Skin epidermis (tissue), 12 donors: ENCODE data around the gene PAX9.

Experiments
- H3K27ac ChIP-seq, 21 experiments: fragments of 200-600 bp; sonication (generic) in 11 of 21; one replicate each; pipeline ENCODE4 v1.5.0; 2020; ENCODE audit warnings: mild to moderate bottlenecking in 3 of 21, inconsistent platforms in 2 of 21, moderate library complexity in 2 of 21
- H3K4me3 ChIP-seq, 7 experiments: fragments of 200-600 bp; sonication (generic) in 2 of 7; one replicate each; pipeline ENCODE4 v1.5.0; 2020; ENCODE audit warnings: inconsistent platforms in 2 of 7, mild to moderate bottlenecking in 2 of 7, moderate library complexity in 1 of 7

The PAX9 gene

DNA sequence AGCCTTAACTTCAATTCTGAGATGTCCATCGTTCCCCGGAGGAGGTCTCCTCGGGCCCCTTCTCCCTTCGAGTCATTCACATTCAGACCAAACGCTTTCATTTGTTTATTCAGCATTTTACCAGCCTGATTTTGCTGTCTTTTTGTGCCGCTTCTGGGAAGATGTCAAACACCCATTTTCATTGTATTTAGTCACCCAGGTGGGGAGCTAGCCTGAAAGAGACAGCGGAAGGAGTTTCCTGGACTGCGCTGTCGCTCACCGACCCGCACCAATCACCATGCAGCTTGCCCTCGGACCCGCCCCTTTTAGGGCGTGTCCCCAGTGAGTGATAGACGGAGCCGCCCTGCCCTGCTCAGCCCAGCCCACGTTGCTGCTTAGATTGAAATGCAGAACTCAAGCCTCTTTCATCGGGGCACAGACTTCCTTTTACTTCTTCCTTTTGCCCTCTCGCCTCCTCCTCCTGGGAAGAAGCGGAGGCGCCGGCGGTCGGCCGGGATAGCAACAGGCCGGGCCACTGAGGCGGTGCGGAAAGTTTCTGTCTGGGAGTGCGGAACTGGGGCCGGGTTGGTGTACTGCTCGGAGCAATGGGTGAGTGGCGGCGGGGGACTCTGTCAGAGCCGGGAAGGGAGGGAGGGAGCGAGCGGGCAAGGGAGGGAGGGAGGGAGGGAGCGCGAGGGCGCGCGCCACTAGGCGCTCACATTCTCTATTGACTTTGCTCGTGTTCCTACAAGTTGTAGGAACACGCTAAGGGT is at the start of gene PAX9:
PAX9 (plus strand) TSS at position 355 of the 752 bp plus-strand sequence; CDS start at position 585, 230 bp downstream.
- H3K27ac ChIP-seq = peak within 1 kb of the TSS in 3 of 21 experiments; percentile 15 to 55 (median 44)

DNA sequence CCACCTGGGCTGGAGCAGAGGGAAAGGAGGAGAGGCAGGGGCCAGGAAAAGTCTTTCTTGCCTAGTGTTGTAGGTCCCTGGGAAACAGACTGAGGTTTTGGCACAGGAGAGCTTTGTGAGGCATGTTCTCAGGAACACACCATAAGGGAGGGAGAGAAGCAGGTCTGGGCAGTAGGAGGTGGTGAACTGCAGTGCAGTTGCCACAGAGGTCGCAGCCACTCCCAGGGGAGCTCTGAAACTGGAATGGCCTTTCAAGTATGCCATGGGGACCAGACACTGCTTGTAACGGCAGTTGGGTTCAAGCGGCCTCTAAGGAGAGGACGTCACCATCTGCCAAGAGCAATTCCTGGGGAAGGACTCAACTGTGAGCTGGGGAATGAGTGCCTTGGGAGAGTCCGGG is 43.8 kb upstream of the PAX9 start:
- Histone ChIP-seq H3K27ac (no peak overlapping the region), H3K4me3 (no peak overlapping the region)

More for the DNA sequence above, at the start of gene PAX9:
- H3K4me3 ChIP-seq = peak within 1 kb of the TSS; percentile 33 to 50 (median 40)

DNA sequence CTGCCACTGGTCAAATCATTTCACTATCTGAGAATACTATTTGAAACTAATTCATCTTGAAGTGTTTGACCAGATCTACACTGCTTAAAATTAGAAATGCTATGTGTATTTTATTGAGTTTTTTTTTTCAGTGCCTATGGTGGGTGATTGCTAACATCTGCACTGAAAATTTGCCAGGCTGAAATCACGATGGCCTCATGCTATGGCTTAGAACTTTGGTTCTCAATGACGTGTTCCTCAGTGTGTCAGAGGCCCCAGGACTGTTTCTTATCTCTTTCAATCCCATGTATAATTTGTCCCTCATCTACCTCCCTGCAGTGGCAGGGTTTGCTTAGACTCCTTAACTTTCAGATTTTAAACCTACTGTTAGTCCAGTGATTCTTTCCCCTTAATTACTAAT is 43.0 kb upstream of the PAX9 start:
- Histone ChIP-seq H3K4me3 (no peak overlapping the region), H3K27ac (no peak overlapping the region)

DNA sequence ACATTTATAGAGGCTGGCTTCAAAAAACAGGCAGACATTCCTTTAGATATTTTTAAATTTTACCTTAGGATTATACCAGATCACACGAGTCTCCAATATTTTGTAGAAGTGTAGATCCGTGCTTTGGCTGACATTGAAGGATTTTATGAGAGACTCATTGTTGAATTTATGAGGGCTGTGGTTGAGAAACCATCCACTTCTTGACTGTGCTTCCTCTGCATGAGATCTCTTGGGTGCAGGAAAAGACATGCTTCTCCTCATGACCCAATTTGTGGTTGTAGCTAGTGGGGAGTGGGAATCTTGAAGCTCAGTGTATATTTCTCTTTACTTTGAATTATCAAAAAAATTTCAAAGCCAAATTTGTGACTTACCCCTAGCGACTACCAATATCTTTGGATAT is 42.5 kb upstream of the PAX9 start:
- H3K4me3 ChIP-seq = no peak overlapping the region
- no peak overlapping the region for H3K27ac ChIP-seq

DNA sequence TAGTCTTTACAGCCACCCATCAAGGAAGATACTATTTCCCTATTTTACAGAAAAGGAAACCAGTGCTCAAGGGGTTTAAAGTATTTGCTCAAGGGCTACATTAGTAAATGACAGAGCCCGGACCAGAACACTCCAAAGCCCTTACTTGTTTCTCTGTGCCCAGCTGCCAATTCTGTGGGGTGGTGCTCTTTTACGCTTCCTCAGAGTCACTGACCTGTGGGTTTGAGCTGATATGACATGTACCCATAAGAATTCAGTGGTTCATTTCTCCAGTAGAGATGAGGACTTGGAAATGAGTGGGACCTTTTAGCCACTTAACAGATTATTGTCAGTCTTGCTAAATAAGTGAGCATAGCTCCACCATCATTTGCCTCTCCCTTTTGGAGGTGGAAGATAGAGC is 41.8 kb upstream of the PAX9 start:
- H3K27ac ChIP-seq = no peak overlapping the region

DNA sequence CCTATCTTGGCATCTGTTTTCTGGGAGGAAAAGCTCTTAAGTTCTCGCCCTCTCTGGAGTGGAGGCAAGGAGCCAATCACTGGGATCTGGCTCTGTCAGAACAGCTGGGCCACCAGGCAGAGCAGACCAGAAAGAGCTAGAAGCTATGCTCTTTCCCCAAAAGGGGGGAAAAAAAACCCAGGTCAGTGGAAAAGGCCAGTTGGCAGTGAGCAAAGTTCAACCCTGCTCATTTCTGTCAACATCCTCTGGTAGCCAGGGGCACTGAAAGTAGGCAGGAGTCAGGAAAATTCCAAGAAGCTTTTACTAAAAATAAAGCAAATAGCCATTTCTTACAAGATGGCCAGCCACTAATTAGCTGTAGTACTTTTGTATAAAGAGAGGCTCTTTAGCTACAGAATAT is 36.6 kb upstream of the PAX9 start:
- no peak overlapping the region for H3K4me3 ChIP-seq
- H3K27ac ChIP-seq = no peak overlapping the region

More for the DNA sequence above, 41.8 kb upstream of the PAX9 start:
- H3K4me3 ChIP-seq = no peak overlapping the region

DNA sequence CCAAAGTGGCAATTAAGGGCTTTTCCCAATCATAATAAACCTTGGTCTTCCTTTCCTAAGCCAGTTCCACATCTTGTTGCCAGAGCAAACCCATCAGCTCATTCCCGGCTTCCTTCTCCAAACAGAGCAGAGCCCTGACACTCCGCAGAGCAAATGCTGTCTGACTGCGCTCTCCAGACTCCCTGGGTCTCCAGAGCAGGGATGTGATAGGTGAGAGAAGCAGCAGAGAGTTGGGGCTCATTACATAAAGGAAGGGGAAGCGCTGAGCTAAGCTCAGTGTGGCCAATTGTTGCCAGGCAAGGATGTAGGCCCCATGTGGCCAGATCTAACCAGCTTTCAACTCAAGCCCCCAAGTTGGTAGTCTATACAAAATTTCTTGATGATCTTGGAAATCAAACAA is 36.2 kb upstream of the PAX9 start:
- Histone ChIP-seq H3K4me3 (no peak overlapping the region), H3K27ac (no peak overlapping the region)

DNA sequence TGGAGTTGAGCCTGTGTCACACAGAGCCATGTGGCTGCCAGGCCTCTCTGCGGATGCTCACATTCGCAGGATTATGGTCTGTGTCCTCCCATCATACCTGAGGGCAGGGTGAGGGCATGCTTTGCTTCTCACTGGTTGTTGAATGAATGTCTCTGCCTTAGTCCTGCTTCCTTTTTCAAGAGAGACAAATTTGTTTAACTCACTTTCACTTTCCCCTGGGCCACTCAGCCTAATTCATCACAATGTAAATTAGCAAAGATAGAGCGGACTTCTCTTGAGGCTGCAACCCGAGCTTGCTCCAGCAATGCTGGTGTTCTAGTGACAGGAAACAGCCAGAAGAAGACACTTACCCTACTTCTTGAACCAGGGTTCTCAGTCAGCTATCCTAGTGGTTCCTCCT is 35.5 kb upstream of the PAX9 start:
- no peak overlapping the region for H3K4me3 ChIP-seq
- no peak overlapping the region for H3K27ac ChIP-seq

DNA sequence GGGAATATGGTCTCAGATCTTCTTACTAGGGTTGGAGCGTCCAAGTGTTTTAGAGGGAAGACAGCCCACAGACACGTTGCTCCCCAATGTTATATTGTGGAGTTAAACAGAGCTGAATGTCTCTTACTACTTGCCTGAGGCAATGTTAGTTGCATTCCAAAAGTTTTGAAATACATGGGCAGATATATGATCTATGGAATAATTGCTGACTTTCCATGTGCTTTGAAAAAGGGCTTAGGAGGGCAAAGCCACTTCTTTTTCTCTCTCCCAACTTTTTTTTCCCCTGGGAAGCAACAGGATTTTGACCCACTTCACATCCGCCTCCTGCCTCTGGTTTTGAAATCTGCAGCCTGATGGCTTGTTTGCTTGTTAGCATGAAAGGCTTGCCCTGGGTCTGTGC is 33.7 kb upstream of the PAX9 start:
- Histone ChIP-seq H3K27ac (no peak overlapping the region), H3K4me3 (no peak overlapping the region)

DNA sequence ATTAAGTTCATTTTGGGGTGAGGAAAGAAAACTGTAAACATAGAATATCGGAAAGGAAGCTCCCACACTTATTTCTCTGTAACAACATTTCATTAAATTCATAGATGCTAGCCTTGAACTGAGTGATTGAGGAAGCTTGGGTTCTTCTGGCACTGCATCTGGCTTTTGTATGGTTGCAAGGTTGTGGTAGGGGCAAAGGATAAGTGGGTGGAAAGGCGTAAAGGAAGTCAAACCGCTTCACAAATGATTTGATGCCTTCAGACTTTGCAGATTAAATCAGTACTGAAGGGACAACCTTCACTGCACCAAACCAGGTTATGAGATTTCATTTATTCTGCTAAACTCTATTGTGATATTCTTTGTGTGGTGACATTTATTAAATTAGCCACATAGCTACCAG is 28.1 kb upstream of the PAX9 start:
- Histone ChIP-seq H3K4me3 (no peak overlapping the region), H3K27ac (no peak overlapping the region)

DNA sequence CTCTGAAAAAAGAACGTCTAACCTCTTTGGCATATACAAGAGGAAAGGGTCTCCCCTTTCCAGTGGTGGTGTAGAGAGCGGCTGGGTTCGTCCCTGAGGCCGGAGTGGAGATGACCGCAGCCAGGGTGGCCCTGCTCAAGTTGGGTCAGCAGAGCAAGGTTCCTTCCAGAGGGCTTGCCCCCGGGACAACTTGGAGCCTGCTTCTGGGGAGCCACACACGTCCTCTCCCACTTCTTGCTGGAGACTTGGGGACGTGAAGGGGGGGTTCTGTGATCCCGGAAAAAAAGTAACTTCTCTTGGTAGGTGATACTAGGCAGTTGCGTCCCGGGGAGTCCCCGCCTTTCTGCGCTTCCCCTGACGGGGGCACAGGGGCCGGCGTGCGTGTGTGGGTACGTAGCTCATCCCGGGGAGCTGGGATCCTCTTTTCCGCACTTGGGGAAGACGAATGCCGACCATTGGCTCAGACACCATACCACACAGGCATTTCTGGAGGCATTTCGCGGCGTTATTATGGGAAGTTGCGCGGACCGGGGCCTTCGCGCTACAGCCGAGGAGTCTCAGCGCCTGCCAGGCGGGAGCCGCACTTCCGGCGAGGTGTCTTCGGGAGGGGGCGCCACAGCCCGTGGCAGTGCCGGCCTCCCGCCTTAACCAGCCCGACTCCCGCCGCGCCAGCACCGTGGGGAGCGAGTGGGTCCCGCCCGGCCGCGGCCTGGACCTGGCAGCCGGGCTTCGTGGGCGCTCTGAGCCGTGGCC is 14.8 kb upstream of the PAX9 start:
- H3K4me3 ChIP-seq = peak overlapping the region; percentile 7 to 46 (median 27)
- peak overlapping the region in 1 of 21 experiments; percentile 53 for H3K27ac ChIP-seq

DNA sequence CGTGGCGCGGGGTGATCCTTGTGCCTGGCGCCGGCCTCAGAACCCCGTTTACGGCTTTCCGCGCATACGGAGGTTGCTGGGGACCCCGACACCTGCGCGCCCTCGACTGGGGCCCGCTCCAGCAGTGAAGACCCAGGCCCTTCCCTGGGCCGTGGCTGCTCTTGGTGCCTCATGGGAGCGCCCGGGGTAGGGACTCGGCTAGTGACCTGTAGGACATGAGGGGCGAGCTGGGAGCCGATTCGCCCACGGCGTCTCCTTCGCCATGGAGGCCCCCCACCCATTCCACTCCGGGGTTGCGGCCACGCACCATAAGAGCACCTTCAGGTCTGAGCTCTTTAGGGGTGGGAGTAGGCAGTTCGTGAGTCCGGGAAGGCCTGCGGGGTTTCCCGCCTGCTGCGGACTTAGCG is 14.2 kb upstream of the PAX9 start:
- Histone ChIP-seq H3K4me3 (peak overlapping the region; percentile 7 to 46 (median 27)), H3K27ac (peak overlapping the region in 1 of 21 experiments; percentile 53)

DNA sequence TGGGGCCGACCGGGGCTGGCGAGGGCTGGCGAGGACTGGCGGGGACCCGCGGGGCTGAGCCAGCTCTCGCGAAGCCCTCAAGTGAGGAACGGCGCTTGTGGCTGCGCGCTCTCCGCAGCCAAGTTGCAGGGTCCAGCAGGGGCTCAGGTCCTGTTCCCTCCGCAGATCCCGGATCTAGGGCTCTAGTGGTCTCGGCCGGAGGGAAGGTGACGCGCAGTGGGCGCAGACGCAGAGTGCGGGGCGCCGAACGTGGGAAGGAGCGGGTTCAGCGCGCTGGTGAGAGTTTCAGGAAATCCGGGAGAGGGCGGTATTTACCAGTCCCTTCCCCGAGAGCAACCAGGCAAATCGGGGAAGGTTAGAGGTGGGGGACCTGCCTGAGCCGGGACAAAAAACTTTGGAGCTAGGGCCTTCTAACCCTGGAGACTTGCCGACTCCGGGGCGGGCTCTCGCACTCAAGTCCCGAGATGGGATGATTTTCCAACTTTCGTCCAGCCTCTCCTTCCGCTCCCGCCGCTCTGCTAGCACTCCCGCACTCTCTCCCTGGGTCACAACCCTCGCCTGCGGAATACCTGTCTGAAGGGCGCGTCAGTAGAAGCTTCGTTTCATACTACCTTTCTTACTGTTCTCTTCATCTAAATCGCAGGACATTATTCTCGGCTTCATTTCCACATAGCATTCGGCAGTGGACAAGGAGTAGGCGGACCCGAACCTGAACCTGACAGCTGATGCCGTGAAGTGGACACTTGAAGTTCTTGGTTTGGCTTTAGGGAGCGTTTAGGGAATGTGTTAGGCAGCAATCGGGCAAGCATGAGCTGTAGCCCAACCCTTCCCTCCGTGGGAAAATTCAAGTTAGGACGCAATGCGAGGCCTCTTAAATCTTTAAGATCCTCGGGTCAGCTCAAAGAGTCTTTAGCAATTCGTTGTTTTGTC is 13.6 kb upstream of the PAX9 start:
- Histone ChIP-seq H3K27ac (peak overlapping the region in 1 of 21 experiments; percentile 53), H3K4me3 (peak overlapping the region; percentile 7 to 46 (median 27))

DNA sequence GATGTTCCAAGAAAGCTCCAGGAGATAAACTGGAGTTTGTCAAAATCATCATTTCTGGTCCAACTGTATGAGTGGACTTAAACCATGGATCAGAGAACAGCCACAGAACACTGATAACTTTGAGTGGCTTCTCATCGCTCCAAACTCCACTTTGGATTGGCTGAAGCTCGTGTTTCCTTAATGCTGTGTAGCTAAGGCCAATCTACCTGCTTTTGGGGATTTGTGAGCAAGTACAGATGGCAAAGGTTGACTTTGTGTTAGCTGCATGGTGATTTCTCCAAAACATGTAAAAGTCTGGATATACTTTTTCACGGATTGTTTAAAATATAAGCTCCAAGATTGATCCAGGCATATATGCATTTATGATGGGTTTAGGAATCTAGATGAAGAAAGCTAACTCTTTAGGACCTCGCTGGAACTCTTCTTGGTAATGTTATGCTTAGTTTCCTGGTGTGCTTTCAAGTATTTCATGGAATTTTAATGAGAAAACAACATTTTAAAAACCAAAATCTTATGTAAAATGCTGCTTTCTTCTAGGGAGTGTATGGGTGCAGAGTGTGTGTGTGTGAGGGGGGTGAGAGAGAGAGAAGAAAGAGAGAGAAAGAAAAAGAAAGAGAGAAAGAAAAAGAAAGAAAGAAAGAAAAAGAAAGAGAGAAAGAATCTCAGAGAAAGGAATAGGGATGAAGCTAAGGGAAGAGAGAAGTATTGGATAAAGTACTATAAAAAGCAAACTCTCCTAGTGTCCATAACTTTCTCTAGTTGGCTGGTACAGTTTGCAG is 11.6 kb upstream of the PAX9 start:
- H3K4me3 ChIP-seq = no peak overlapping the region
- no peak overlapping the region for H3K27ac ChIP-seq

DNA sequence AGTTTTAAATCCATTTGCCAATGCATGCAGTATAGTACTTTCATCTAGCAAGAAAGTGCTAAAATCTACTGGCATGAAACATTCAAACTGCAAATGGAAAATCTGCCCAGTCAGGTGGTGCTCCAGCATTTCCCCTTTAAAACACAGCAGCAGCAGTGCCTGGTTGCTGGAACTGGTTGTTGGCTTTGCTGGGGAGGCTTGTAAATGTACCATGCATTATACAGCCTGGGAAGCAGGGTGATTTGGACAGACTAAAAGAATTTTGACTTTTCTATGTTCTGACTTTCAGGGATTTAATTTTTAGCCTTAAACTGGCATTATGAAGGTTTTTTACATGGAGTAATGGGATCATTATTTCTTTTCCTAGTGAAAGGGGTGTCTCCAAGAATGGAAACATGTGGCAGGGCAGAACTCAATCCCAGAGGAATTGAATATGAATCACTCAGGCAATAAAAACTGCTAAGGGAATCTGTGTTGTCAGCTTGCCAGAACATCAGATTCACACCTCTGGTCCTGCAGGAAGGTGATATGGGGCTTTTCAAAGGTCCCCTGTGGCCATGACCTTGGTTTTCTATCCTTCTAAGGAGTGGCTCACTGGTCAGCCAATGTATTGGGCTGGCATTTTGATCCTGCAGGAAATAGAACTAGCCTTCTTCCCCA is 9.0 kb upstream of the PAX9 start:
- Histone ChIP-seq H3K27ac (no peak overlapping the region), H3K4me3 (no peak overlapping the region)

DNA sequence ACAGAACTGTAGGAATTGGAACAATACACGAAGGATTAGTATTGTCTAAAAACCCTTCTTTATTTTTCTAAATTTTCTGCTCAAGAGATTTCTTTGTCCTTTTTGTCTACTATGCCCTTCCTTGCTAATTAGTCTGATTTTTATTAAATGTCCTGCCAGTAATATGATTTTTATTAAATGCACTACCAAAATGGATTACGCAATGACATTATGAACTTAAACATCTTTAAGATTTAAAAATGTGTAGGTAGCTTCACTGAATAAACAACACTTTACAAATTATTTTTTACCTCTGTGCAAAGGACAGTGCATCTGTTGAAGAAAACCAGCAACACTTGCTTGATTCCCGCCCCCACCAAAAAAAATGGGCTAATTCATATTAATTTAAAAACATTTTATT is 8.2 kb upstream of the PAX9 start:
- H3K27ac ChIP-seq = no peak overlapping the region
- no peak overlapping the region for H3K4me3 ChIP-seq

DNA sequence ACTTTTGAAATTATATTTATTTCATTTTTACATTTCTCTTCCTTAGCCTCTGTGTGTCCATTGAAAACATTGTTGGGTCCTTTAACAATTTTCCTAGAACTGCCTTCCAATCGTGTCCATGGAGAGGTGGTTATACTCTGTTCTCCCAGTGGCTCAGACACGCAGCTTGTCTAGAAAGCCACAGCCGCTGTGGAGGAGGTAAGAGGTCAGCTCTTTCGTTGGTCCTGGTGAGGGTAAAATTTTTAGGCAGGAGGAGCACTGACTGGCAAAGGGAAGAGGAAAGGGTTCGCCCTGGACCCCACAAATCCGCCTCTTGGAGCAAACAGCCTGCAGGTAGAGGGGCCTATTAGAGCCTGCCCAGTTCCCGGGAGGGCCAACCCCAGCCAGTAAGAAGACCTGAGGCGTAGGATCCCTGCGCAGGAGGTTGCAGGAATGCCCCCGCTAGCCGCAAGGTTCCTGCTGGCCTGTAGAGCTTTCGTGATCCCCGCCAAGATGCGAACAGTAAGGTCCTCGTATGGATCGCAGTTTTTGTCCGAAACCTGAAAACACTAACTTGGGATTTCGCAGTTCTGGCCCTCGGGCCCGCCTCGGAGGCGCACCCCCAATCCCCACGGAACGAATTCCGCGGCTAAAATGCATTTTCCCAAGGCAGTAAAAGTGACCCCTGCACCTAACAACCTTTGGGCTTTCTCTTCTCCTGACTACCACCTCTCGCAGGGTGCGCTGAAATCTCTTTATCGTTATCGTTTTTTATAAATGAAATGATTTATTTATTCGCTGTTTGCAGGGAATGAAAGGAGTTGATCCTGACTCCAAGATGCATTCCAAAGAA is 7.5 kb upstream of the PAX9 start:
- no peak overlapping the region for H3K27ac ChIP-seq
- H3K4me3 ChIP-seq = no peak overlapping the region

DNA sequence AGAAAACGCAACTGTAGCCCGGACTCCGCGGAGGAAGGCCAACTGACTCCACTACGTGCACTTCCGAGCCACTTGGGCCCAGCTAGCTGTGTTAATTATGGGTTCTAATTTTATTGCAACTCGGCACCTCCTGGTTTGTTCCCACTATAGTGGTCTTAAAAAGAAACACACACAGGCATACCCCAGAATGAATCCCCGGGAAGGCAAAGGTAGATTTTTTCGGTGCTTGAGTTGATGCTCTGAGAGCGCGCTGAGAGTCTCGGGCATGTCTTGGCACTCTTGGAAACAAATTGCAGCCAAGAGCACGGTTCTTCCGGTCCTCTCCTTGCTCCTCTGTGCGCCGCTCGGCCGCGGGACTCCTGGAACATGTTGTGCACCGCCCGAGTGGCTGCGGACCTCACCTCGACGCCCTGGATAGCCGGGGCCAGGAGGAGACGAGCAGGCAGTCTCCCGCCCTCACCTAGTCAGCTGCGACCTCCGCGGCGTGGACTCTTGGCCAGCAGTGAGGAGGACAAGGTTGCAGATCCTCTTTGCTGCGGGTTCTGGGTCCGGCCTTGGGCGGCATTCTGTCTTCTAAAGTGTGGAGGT is 6.8 kb upstream of the PAX9 start:
- H3K4me3 ChIP-seq = no peak overlapping the region
- no peak overlapping the region for H3K27ac ChIP-seq
